ENCODE measurements around the gene SZT2.
"Not testable (repeated sequence)": the region's sequence is repeated elsewhere in the genome, so short reads cannot be mapped to it uniquely, and the experiment has no call there.

SZT2 gene

DNA sequence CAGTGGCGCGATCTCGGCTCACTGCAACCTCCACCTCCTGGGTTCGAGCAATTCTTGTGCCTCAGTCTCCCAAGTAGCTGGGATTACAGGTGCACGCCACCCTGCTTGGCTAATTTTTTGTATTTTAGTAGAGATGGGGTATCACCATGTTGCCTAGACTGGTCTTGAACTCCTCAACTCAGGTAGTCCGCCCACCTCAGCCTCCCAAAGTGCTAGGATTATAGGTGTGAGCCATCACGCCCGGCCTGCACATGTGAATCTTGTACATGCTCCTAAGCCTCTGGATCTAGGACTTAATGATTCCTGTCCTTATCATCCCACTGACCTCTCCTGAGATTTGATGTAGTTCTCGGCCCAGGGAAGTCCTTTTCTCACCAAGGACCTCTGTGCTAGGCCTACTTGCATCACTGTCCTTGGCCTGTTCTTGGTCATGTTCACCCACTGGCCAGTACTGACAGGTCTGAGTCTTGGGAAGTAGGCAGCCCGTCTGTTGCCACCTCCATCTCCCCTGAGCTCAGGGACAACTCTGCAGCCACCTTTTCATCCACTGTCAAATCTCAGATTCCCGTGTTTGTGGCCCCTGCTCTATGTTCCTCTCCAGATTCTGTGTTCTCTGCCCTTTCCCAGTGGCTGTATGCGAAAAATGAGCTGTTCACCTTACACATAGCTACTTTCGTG is 54.6 kb downstream of the SZT2 start:
- no peak for DNase-seq

DNA sequence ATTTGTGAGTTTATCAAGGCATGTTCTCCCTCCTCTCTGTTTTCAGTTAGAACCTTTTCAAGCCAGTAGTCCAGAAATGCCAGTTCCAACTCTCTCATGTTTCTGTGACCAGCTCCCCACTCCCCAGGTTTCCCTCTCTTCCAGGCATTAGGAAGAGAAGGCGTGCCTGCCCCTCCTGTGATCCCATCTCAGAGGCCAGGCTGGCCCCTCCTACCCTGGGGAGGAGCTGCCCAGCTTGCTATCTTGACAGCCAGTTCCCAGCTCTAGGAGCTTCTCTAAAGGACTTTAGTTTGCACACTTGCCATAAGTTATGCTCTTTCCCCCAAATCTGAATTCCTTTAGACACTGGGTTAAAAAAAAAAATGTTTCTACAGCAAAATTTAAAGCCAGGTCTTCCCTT is 55.1 kb downstream of the SZT2 start:
- DNase-seq = no peak

DNA sequence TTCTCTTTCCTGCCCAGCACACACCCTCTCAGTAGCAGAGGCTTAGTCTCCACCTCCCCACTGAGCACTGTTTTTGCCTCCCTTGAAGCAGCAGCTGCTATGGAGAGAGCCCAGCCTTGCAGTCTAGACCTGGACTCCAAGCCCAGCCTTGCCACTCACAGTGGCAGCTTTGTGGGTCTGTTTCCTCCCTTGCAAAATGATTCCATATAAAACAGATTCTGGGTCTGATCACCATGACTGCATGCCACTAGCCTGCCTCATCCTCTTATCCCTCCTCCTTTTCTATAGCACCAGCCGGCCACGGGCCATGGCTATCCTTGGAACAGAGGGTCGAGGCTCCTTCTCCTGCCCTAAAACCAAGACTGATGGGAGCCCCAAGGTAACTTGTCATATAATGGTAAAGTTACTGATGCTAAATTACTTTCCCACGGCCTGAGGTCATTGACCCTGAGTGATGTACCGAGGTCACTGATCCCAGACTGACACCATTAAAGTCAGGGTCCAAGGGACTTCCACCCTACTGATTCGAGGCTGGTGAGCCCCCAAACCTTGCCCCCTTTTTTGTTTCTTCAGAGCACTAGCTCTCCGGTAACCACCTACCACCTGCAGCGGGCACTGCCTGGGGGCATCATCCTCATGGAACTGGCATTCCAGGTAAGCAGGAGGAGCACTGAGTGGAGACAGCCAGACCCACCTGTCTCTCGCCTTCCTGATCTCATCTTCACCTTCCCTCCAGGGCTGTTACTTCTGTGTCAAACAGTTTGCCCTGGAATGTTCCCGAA is 56.1 kb downstream of the SZT2 start:
- DNase-seq = no peak

DNA sequence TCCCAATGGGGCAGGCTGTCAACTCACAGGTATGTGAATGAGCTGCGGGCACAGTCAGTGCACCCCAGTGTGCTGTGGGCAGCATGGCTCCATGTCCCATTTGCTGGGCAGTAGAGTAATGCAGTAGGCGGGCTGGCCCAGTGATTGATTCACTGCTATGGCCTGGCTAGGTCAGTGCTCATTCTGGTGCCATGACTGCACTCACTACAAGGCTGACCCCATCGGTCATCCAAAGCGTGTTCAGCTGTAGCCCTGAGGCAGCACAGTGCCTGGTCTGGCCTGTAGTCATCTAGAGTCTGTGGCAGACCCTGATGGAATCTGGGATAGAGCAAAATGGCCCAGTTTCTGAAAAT is 56.7 kb downstream of the SZT2 start:
- DNase-seq = no peak

DNA sequence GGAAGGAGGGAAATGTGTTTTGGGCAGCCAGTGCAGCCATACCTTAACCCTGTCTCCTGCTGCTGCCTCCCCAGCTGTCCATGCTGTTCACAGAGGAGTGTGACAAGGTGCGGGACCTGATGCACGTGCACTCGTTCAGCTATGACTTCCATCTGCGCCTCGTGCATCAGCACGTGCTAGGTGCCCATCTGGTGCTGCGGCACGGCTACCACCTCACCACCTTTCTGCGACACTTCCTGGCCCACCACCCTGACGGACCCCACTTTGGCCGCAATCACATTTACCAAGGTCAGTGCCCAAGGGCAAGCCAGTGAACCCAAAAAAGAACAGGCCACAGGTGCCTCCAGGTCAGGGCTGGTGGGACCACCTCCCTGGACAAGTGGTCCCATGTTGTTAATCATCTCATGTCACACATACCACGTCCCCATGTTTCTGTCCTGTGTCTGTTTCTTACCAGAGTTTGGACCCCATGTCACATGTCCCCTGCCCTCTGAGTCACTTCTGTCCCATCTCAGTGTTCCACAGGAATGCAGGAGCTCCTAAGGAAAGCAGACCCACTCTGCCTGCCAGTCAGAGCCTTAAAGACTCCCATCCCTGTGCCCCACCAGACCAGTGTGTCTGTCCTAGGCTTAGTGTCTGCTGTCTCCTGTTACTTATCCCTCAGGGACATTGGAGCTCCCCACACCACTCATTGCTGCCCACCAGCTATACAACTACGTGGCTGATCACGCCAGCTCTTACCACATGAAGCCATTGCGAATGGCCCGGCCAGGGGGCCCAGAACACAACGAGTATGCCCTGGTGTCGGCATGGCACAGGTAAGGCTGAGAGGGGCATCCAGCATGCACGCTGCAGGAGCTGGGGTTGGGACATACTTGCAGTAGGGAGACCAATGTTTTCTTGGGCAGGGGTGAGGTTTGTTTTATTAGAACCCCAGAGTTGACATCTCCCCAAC is 57.5 kb downstream of the SZT2 start:
- DNase-seq = no peak

DNA sequence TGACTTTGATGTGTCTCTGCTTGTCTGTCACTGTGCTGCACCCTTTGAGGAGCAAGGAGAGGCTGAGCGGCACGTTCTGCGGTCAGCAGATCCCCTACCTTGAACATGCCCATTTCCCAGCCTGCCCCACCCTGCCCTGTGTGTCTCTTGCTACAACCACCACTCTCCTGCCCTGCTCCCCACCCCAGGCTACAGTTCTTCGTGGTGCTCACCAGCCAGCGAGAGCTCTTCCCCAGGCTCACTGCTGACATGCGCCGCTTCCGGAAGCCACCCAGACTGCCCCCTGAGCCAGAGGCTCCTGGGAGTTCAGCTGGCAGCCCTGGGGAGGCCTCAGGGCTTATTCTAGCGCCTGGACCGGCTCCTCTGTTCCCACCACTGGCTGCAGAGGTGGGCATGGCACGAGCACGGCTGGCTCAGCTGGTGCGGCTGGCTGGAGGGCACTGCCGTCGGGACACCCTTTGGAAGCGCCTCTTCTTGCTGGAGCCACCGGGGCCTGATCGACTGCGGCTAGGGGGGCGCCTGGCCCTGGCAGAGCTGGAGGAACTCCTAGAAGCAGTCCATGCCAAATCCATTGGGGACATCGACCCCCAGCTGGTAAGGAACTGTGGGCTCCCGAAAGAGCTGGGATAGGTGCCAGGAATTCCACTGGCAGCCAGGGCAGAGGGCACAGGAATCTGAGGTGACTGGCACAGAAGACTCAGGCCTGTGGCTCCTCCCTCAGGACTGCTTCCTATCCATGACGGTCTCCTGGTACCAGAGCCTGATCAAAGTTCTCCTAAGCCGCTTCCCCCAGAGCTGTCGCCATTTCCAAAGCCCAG is 58.4 kb downstream of the SZT2 start:
- DNase-seq = no peak

DNA sequence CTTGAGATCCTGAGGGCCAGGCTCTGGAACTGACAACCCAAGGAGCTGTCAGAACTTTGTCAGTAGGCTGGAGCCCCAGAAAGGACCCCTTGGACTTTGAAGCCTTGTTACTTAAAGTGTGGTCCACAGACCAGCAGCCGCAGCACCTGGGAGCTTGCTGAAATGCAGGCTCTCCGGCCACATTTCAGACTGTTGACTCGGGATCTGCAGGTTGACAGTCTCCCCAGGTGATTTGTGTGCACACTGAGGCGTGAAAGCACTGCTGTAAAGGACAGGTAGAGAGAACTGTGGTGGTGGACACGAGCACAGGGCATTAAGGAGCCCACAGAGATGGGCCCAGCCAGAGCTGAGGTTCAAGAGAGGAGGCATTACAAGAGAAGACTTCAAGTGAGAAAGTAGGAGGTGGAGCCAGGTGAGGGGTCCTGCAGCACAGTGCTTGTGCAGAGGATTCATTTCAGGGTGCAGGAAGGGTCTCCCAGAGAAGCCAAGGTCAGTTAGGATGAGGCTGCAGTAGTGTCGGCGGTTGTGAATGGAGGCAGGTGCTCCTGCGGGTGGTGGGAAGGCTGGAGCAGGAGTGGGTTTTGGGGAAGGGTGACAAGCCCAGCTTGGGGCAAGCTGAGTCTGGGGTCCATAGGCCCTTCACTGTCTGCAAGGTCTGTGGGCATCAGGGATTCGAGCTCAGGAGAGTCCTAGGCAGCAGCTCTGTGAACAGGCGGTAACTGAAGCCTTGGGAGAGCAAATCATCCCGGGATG is 59.4 kb downstream of the SZT2 start:
- no peak for DNase-seq

DNA sequence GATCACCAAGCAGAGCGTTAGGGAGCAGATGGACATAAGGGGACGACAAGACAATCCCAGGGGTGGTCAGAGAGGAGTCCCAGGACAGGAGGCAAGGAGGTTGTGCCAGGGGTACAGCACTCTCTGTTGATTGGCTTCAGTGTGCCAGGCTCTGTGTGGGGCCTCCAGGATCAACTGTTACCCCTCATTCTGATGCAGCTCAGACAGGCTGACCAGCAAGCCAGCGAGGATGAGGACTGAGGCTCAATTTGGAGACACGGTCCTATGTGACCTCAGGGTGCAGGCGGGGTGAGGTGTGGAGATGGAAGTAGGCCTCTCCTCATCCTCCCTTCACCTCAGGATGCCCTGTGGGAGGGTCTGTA is 60.0 kb downstream of the SZT2 start:
- DNase-seq = no peak

DNA sequence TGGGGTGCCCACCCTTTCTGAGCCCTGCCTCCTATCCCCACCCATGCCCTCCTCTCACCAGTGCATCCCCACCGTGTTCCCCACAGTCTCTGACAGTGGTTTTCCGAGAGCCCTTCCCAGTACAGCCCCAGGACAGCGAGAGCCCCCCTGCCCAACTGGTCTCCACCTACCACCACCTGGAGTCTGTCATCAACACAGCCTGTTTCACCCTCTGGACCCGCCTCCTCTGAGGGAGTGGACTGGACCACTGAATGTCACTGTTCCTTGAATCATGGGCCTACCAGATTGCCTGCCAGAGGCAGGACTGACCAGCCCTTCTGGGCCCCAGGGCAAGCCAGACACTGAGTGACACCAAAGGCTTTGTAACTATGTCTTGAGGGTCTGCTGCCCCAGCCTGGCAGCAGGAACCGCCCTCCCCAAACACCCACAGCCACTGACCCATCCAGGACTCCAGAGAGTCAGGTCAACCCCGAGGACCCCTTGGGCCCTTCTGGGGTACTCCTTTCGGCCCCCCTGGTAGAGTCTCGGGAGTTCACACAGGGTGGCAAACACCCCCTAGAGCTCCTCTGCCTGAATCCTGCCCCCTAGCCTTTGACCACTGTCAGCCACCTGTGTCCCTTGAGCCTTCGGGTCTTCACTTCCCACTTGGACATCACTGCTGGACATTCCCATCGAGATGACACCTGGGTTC is 60.7 kb downstream of the SZT2 start:
- DNase-seq = no peak

DNA sequence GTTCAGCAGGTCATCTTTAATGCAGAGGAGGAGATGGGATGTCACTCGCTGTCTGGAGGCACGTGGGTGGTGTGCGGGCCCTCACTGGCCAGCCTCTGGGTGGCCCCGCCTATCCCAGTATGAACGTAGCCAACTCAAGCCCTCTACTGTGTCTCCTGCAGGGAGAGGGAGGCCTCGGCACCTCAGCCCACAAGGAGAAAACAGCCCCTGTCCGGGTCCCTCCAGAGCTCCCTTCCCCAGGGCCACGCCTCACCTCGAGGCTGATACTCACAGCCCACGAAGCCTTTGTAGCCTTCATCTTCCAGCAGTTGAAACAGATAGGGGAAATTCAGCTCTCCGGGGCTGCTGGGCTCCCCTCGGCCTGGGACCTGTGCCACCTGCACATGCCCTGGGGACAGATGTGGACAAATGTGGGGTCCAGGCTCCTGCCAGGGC is 61.5 kb downstream of the SZT2 start:
- no peak for DNase-seq

DNA sequence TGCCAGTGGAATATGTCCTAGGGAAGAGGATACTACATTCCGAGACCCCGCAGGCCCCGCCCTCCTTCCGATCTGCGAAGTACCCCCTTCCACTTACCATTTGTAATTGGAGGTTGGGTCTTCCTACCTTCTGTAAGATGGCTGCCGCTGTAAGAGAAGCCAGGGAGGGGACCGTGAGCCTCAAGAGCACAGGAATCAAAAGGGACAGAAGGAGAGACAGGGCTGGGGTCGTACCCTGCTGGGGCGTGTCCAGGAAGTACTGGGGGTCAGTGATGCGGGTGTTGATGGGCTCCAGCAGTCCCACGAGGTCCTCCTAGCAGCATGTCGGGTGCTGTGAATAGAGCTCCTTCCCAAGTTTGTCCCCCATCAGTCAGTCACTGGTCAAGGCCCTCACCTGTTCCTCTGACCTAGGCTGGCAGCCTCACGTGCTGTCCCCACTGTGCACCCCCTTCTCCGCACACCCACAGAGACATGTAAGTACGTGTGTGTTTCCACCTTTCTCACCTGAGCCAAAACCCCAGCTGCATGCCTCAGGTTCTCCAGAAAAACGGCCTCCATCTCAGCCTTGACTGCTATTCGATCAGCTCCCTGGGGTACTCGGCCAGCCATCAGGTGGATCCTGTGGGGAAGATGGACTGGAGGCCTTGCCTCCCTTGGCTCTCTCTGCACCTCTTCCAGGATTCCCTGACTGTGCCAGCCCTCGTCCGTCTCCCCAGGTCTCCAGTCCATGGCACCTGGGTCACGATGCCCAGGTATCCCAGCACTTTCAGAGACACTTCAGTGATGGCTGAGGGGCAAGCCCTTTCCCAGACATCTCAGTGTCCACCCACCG is 62.2 kb downstream of the SZT2 start:
- no peak for DNase-seq

DNA sequence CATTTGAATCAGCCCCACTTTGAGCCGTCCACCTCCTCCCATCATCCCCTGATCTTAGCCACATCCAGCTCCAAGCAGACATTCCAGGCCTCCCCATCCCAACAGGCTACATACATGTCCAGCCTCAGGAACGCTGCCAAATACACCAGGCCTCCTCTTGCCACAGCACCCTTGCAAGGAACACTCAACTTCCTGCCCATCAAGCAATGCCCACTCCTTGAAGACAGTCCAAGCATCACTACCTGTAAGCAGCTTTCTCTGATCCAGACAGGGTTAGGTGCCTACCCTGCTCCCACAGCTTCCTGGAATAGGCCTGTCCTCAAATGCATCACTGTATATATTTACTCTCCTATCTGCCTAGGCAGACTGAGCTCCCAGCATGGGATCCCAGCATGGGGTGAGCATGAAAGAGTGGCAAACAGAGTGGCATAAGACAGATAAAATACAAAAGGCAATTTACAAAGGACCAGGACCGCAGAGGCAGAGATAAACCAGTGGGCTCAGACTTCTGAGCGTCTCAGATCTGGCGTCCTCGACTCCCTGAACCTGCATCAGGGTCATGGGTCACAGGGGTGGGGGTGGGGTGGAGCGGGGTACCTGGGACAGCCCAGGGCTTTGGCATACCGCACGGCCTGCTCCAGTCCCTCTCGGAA is 63.2 kb downstream of the SZT2 start:
- DNase-seq = no peak

DNA sequence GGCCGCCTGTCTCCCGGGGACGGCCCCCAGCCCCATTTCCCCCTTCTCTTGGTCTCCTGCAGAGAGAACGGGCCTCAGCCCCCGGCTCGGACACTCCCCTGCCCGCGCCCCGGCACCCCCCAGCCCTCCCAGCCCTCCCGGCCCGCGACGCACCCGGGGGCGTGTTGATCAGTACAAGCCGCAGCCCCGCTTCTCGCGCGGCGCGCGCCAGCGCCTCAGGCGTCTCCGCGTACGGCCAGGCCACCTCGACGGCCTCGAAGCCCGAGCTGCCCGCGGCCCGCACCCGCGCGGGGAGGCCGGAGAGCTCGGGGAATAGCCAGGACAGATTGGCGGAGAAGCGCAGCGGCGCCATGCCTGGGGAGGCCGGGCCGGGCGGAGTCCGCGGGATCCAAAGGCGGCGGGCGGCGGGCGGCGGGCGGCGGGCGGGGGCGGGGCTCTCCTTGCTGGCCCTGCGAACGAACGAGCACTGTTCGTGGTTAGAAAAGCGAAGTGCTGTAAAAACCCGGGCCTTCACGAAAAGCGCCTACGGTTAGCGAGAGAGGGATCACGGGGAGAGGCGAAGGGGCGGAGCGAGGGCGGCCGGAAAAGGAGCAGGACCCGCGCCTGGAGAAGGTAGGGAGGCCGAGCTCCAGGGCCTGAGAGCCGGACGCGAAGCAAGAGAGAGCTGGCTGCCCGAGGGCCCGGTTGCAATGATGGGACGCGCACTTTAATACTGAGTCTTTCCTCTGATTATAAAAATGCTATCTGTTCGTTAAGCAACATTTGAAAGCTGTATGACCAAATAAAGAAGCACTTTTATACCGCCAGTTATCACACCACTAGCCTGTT is 64.0 kb downstream of the SZT2 start, which contains the start of gene HYI:
TSS of gene HYI (minus strand) at position 490 of the 828 bp plus-strand sequence. CDS start at position 352, 138 bp downstream.
- DNase-seq = peak; percentile 48

DNA sequence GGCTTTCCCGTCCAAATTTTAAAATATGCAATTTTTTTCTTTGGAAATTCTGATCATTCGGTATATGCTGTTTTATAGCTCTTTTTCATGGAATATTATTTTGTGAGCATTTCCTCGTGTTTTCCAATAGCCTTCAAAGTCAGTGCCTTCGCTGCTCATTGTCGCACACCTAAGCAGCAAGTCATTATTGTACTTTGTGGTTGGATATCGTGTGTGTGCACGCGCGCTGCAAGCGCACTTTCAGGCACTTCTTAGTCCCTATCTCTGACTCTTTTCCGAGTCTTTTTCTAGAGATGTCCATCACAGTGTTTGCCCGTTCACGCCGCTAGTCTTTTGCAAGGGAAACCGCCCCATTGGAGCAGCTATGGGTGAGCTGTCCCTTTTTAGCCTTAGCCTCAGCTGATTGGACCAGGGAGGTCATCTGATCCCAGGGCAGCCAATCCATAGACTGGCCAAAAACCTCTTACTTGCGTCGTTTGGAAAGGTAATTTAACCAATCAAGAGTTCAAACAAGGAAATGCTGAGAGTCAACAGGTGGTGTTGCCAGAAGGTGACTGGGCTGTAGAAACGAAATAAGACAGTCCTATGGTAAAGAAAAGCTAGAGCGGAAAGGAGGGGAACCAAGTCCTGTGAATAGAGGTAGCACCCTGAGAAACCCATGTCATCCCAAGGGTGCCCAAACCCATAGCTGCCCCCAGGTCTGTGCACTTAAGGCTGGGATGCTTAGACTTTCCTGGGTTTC is 64.7 kb downstream of the SZT2 start:
- DNase-seq = peak; percentile 35

DNA sequence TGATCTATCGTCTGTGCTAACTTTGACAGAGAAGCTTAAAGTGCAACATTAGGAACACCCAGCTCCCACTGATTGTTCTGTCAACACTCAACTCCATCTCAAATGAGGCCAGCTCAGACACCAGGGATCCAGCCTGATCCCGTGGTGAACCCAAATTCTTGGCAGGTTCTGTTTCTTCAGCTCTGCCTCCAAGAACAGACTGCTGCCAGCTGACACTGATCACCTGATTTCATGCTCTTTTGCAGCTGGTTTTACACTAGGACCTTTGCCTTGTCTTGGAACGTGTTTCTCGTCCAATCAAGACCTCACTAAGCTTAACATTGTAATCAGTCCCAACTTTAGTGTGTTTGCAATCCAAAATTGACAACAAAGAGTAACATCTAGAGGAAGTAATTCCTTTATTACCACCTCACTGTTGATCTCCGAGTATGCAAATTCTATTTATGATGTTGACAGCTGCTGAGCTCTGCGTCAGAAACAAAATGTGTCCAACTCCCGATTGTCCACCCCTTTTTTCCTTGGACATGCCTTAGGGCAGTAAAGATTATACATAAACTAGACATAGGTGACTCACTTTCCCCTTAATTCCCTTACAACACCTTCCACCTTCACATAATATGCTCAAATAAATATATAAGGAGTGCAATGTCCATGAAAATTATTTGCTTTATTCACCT is 65.7 kb downstream of the SZT2 start:
- no peak for DNase-seq

DNA sequence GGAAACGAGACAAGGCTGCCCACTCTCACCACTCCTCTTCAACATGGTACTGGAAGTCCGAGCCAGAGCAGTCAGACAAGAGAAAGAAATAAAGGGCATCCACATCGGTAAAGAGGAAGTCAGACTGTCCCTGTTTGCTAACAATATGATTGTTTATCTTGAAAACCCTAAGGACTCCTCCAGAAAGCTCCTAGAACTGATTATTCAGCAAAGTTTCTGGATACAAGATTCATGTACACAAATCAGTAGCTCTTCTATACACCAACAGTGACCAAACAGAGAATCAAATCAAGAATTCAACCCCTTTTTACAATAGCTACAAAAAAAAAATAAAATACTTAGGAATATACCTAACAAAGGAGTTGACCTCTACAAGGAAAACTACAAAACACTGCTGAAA is 68.7 kb downstream of the SZT2 start:
- DNase-seq = not testable (repeated sequence)

DNA sequence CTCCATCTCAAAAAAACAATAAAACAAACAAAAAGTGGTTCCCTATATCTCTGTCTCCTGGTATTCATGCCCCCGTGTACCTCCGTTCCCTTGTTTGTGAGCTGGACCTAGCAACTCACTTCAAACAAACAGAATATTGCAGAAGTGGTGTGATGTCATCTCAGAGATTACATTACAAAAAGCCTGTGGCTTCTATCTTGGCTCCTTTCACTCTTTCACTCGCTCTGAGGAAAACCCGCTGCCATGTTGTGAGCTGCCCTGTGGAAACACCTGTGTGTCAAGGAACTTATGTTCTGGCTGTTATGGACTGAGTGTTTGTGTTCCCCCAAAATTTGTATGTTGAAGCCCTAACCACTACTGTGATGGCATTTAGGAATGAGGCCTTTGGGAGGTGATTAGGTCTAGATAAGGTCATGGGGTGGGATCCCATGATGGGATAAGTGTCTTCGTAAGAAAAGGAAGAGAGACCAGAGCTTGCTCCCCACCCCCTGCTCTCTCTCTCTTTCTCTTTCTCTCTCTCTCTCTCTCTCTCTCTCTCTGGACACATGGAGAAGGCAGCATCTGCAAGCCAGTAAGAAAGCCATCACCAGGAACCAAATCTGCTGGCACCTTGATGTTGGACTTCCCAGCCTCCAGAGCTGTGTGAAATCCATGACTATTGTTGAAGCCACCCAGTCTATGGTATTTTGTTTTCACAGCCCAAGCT is 71.4 kb downstream of the SZT2 start:
- no peak for DNase-seq

Data from activated CD8-positive, alpha-beta memory T cell treated with anti-CD3 and anti-CD28 coated beads, Interleukin-2, amount 50 U/mL, for 4 hours (primary cell).